GM19238 (cell line): Measurements from ENCODE around the gene RERE.
"Not testable (repeated sequence)": the region's sequence is repeated elsewhere in the genome, so short reads cannot be mapped to it uniquely, and the experiment has no call there.

Experiments
- DNase-seq: peaks from one replicate; pipeline ENCODE4 v3.0.0; 2011; ENCODE audit warnings: low spot score; ENCODE audit not compliant: insufficient read length

Gene RERE

GRCh38 chr1:8643542-8644536, 173.6 kb downstream of the RERE start:
- DNase-seq, result no peak

GRCh38 chr1:8642114-8642513, 175.3 kb downstream of the RERE start:
- no peak for DNase-seq

- no peak for DNase-seq
Measured at GRCh38 chr1:8641377-8641997, 176.0 kb downstream of the RERE start.

- no peak for DNase-seq
Measured at GRCh38 chr1:8640950-8641349, 176.5 kb downstream of the RERE start.

GRCh38 chr1:8639148-8639547, 178.3 kb downstream of the RERE start:
- no peak for DNase-seq

GRCh38 chr1:8633741-8634501, 183.5 kb downstream of the RERE start:
- no peak for DNase-seq

- no peak for DNase-seq
Measured at GRCh38 chr1:8632102-8632501, 185.3 kb downstream of the RERE start.

- no peak for DNase-seq
Measured at GRCh38 chr1:8631163-8631562, 186.3 kb downstream of the RERE start.

- DNase-seq, result peak; percentile 35
Measured at GRCh38 chr1:8629241-8630091, 188.0 kb downstream of the RERE start.

- no peak for DNase-seq
Measured at GRCh38 chr1:8628606-8629005, 188.8 kb downstream of the RERE start.

- DNase-seq, result no peak
Measured at GRCh38 chr1:8627728-8628127, 189.7 kb downstream of the RERE start.

GRCh38 chr1:8625981-8626898, 191.2 kb downstream of the RERE start:
- no peak for DNase-seq

- no peak for DNase-seq
Measured at GRCh38 chr1:8625491-8625890, 191.9 kb downstream of the RERE start.

GRCh38 chr1:8623651-8624192, 193.7 kb downstream of the RERE start:
- not testable (repeated sequence) for DNase-seq

GRCh38 chr1:8621785-8622348, 195.6 kb downstream of the RERE start:
- DNase-seq, result not testable (repeated sequence)

- DNase-seq, result not testable (repeated sequence)
Measured at GRCh38 chr1:8621034-8621582, 196.3 kb downstream of the RERE start.

- DNase-seq, result not testable (repeated sequence)
Measured at GRCh38 chr1:8619917-8620502, 197.4 kb downstream of the RERE start.

GRCh38 chr1:8619419-8619818, 198.0 kb downstream of the RERE start:
- not testable (repeated sequence) for DNase-seq
